Urothelium cell line (cell line): ENCODE data around the gene C1QTNF5.

Experiments used
- DNase-seq: peaks from one replicate; pipeline ENCODE4 v3.0.0; 2011; ENCODE audit warnings: low spot score, mixed read lengths
- FAIRE-seq: peaks from 2 replicates; lab custom pipeline; 2011; peaks lifted over from hg19 to GRCh38; lab: Jason Lieb, UNC

Gene C1QTNF5

GRCh38 chr11:119338318-119338890 is 2.3 kb downstream of the C1QTNF5 start:
- FAIRE-seq (no peak), DNase-seq (peak; percentile 78)

- DNase-seq = peak; percentile 62
- peak; percentile 79 for FAIRE-seq
Observed at GRCh38 chr11:119337581-119338317, 2.9 kb downstream of the C1QTNF5 start.

DNA sequence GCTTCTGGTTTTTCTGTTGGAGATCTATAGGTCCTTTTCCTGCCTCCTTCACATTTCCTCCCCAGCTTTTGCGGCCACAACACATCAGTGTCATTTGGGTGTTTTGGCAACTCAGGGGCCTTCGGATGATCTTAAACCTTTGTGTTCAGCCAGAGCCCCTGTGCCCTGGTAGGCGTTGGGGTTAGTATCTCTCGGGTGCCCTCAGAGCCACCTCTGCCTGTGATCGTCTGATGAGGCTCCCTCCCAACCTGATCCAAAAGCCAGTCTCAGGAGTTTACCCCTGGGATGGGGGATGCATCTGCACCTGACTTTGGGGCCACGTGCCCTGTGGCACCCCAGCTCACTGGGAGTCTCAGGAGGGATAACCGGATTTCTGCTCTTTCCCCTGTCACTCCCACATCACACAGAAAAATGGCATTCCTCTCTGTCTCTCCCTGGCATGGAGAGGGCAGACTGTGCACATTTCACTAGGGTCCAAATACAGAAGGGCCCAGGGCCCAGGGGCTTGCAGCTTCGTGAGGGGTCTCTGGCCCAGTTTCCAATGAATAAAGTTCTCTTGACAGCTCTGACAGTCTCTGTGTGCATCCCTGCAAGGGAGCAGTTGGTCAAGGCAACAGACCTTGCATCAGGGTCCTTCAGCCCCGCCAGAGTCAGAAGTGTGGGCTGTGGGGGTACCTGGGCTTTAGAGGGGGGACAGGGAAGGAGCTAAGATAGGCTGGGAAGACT is 3.8 kb downstream of the C1QTNF5 start:
- FAIRE-seq = no peak
- no peak for DNase-seq

DNA sequence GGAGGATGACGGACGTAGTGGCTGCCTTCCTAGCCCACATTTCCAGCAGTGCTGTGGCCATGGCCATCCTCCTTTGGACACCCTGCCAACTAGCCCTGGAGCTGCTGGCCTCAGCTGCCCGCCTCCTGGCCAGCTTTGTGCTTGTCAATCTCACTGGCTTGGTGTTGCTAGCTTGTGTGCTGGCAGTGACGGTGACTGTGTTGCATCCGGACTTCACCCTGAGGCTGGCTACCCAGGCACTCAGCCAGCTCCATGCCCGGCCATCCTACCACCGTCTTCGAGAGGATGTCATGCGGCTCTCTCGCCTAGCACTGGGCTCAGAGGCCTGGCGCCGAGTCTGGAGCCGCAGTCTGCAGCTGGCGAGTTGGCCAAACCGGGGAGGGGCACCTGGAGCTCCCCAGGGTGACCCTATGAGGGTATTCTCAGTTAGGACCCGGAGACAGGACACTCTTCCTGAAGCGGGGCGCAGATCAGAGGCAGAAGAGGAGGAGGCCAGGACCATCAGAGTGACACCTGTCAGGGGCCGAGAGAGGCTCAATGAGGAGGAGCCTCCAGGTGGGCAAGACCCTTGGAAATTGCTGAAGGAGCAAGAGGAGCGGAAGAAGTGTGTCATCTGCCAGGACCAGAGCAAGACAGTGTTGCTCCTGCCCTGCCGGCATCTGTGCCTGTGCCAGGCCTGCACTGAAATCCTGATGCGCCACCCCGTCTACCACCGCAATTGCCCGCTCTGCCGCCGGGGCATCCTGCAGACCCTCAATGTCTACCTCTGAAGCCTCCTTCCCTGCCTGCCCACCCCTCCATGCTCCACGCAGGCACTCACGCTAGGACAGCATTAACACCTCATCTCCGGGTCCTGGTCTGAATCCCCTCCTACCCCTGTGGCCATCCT is 4.8 kb downstream of the C1QTNF5 start:
- DNase-seq (no peak), FAIRE-seq (no peak)

DNA sequence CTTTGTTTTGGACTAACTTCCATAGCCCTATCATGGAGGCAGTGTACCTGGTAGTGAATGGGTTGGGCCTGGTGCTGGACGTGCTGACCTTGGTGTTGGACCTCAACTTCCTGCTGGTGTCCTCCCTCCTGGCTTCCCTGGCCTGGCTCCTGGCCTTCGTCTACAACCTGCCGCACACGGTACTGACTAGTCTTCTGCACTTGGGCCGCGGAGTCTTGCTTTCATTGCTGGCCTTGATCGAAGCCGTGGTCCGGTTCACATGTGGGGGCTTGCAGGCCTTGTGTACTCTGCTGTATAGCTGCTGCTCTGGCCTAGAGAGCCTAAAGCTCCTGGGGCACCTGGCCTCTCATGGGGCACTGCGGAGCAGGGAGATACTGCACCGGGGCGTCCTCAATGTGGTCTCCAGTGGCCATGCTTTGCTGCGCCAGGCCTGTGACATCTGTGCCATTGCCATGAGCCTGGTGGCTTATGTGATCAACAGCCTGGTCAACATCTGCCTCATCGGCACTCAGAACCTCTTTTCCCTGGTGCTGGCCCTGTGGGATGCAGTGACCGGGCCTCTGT is 5.5 kb downstream of the C1QTNF5 start:
- FAIRE-seq (no peak), DNase-seq (no peak)

DNA sequence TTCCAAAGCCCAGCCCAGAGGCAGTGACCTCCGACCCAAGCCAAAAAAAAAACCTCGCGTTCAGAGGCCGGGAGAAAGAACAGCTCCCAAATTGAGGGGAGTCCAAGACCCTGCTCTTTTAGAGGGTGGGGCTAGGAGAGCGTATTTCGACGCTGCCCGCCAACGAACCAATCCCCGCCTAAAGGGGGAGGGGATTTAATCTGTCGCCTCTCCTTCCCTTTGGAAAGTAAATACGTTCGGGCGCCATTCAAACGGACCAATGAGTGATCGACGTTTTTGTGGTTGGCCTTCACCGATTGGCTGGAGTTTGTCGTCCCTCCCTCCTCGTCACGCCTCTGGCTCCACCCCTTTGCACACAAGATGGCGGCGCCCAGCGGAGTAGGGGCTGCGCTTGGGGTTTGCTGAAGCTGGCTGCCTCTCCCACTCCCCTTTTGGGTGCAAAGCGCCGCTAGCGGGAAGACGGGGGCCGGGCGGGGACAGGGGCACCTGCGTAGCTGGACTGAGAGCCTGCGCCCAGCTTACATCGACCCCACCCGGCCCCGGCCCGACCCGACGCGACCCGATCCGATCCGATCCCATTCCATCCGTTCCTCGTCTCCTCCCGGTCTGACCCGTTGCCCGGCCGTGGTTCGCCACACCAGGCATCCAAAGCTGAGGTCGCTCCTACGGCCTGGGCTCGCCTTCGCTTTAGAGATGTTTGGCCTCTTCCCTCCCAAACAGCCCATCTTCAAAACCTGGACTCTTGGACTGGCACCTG is 6.3 kb downstream of the C1QTNF5 start, which contains the start of gene RNF26:
Gene RNF26 (plus strand): TSS at position 354 of the 757 bp plus-strand sequence. CDS start 596 bp downstream, outside the sequence.
- DNase-seq (peak; percentile 93), FAIRE-seq (no peak)

GRCh38 chr11:119332111-119332765 is 8.4 kb downstream of the C1QTNF5 start:
- no peak for DNase-seq
- no peak for FAIRE-seq

DNA sequence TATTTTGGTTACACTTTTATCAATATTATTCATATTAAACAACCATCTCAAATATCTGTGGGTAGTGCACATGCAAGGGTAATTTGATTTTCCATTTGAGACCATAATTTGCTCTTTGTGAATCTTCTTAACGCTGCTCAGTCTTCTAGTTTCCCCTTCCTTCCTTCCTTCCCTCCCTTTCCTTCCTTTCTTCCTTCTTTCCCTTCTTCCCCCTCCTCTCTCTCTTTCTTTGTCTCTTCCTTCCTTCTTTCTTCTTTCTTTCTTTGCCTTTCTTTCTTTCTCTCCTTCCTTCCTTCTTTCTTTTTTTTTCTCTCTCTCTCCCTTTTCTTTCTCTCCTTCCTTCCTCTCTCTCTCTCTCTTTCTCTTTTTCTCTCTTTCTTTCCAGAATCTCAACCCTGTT is 10.4 kb downstream of the C1QTNF5 start:
- FAIRE-seq (no peak), DNase-seq (no peak)

GRCh38 chr11:119329320-119329719 is 11.4 kb downstream of the C1QTNF5 start:
- DNase-seq (no peak), FAIRE-seq (no peak)

GRCh38 chr11:119324189-119324588 is 16.5 kb downstream of the C1QTNF5 start:
- FAIRE-seq (no peak), DNase-seq (no peak)

- no peak for FAIRE-seq
- peak; percentile 40 for DNase-seq
Observed at GRCh38 chr11:119323532-119324033, 17.1 kb downstream of the C1QTNF5 start.

GRCh38 chr11:119322921-119323531 is 17.7 kb downstream of the C1QTNF5 start:
- FAIRE-seq = no peak

GRCh38 chr11:119322360-119322739 is 18.3 kb downstream of the C1QTNF5 start:
- DNase-seq (no peak), FAIRE-seq (no peak)

More at GRCh38 chr11:119322921-119323531, 17.7 kb downstream of the C1QTNF5 start:
- DNase-seq = no peak

DNA sequence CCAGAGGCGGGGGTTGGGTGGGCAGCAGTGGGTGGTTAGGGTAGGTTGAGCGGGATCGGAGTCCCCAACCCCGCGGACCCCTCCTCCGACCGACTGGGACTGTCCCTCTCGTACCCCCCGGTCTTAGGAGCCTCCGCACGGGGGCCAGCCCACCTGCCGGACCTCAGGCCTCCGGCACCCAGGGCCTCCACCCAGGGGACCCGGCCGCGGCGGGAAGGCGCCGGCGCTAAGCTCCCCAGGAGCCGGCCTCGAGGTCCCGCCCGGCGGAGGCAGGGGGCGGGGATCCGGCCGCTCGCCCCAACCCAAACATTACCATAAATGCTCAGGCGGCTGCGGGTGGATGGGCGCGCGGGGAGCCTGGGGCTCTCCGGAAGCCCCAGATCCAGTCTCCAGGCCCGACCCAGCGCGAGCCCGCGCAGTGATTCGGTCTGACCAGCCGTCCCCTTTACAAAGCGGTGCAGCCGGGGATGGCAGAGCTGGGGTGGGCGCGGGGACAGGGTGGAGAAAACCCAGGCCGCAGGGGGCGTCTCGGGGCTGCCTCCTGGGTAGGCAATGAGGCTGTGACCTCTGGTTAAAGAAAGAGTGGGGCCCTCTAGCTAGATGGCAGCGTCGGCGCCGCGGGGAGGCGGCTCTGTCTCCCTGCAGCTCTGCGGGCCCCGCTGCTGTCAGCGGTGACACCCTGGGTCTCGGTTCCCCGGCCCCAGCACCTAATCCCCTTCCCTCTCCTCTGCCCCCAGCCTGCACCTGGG is 19.7 kb downstream of the C1QTNF5 start:
- no peak for DNase-seq
- FAIRE-seq = no peak

- DNase-seq (no peak), FAIRE-seq (no peak)
Observed at GRCh38 chr11:119320240-119320775, 20.4 kb downstream of the C1QTNF5 start.

DNA sequence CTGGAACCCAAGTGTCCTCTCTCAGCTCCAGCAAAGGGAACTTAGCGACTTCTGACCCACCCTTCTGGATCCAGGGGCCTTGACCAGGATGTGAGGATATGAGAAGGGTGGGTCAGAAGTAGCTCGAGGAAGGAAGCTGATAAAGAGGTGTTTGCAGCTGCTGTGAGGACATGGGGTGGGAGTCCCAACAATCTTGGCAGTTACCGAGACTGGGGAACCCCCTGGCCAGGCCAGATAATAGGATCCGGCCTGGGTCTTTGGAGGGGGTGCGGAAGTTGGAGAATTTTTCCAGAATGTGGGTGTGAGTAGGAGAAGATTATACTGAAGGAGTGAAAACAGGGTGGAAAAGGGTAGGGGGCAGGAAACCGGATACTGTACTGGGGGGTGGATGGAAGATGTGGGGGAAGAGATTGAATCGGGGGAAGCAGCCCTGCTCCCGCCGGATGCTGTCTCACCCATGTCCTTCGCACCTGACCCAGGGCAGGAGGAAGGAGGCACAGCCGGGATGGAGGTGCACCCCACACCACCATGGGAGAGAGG is 20.9 kb downstream of the C1QTNF5 start:
- DNase-seq = no peak
- FAIRE-seq = no peak

GRCh38 chr11:119319136-119319699 is 21.5 kb downstream of the C1QTNF5 start:
- FAIRE-seq (no peak), DNase-seq (no peak)
